ENCODE results near the gene P2RX7. TPM values are rescaled to one million over a fixed set of nuclear protein-coding genes. Genes with fewer than 3 reads are reported as not detected.

Gene P2RX7
- total RNA-seq, 2 experiments from 2014 or later = 0.13 to 0.48 TPM

- Histone ChIP-seq H3K36me3 (ENCODE audit: insufficient read depth, low read length) (no peaks in the 10 kb centered on the region), H3K79me2 (ENCODE audit: insufficient read depth, low read depth, low read length) (no peaks in the 10 kb centered on the region), H3K9me3 (ENCODE audit: low read length) (no peaks in the 10 kb centered on the region), H3K4me2 (ENCODE audit: low read length) (no peak overlapping the region), H3K27ac (ENCODE audit: low read depth, low read length, poor library complexity, severe bottlenecking) (no peak overlapping the region), H3K4me1 (ENCODE audit: insufficient read depth, low read length, poor library complexity, severe bottlenecking) (no peaks in the 10 kb centered on the region), H3K4me3 (ENCODE audit: low read depth, low read length, poor library complexity, severe bottlenecking) (no peak overlapping the region), H3K9me2 (ENCODE audit: insufficient read depth, low read length) (no peaks in the 10 kb centered on the region), H2AFZ (ENCODE audit: low read length) (no peak overlapping the region), H4K20me1 (ENCODE audit: insufficient read depth, low read length) (no peaks in the 10 kb centered on the region)
- DNase-seq (ENCODE audit: low spot score) = no peak
- BruUV-seq (replicated peaks) = no TSS peak
- intact Hi-C loops (cut with micrococcal nuclease; ENCODE audit: unreplicated experiment) = no loop called here
- POLR2A ChIA-PET = no interaction called here
- CTCF ChIA-PET (ENCODE audit: unreplicated experiment) = no interaction called here
- TF ChIP-seq CTCF (conservative IDR thresholded peaks at IDR 0.05; ENCODE audit: low read length) (no peak), EZH2phosphoT487 (IDR thresholded peaks at IDR 0.05; ENCODE audit: borderline replicate concordance, low read depth, low read length) (no peak)
These were observed 11.5 kb upstream of the P2RX7 start for GRCh38 chr12:121120989-121121755.

- no peaks in the 10 kb centered on the region for H3K79me2 ChIP-seq (ENCODE audit: insufficient read depth, low read depth, low read length)
- POLR2A ChIA-PET = no interaction called here
- no peaks in the 10 kb centered on the region for H3K9me2 ChIP-seq (ENCODE audit: insufficient read depth, low read length)
- no peak for DNase-seq (ENCODE audit: low spot score)
- H3K4me2 ChIP-seq (ENCODE audit: low read length) = no peak overlapping the region
- no peak overlapping the region for H3K4me3 ChIP-seq (ENCODE audit: low read depth, low read length, poor library complexity, severe bottlenecking)
- H3K9me3 ChIP-seq (ENCODE audit: low read length) = no peaks in the 10 kb centered on the region
- TF ChIP-seq EZH2phosphoT487 (IDR thresholded peaks at IDR 0.05; ENCODE audit: borderline replicate concordance, low read depth, low read length) (no peak), CTCF (conservative IDR thresholded peaks at IDR 0.05; ENCODE audit: low read length) (no peak)
- H2AFZ ChIP-seq (ENCODE audit: low read length) = no peak overlapping the region
- BruUV-seq (replicated peaks) = no TSS peak
- CTCF ChIA-PET (ENCODE audit: unreplicated experiment) = no interaction called here
- intact Hi-C loops (cut with micrococcal nuclease; ENCODE audit: unreplicated experiment) = no loop called here
- H4K20me1 ChIP-seq (ENCODE audit: insufficient read depth, low read length) = no peaks in the 10 kb centered on the region
- H3K36me3 ChIP-seq (ENCODE audit: insufficient read depth, low read length) = no peaks in the 10 kb centered on the region
- no peaks in the 10 kb centered on the region for H3K4me1 ChIP-seq (ENCODE audit: insufficient read depth, low read length, poor library complexity, severe bottlenecking)
- no peak overlapping the region for H3K27ac ChIP-seq (ENCODE audit: low read depth, low read length, poor library complexity, severe bottlenecking)
These were observed 10.9 kb upstream of the P2RX7 start for GRCh38 chr12:121121805-121122204.

GRCh38 chr12:121123488-121123887 lies 9.2 kb upstream of the P2RX7 start:
- Histone ChIP-seq H3K79me2 (ENCODE audit: insufficient read depth, low read depth, low read length) (no peaks in the 10 kb centered on the region), H3K4me2 (ENCODE audit: low read length) (no peak overlapping the region), H3K4me1 (ENCODE audit: insufficient read depth, low read length, poor library complexity, severe bottlenecking) (peaks cover 3% of the 10 kb centered on the region), H3K36me3 (ENCODE audit: insufficient read depth, low read length) (no peaks in the 10 kb centered on the region), H4K20me1 (ENCODE audit: insufficient read depth, low read length) (no peaks in the 10 kb centered on the region), H3K9me3 (ENCODE audit: low read length) (no peaks in the 10 kb centered on the region), H3K27ac (ENCODE audit: low read depth, low read length, poor library complexity, severe bottlenecking) (no peak overlapping the region), H2AFZ (ENCODE audit: low read length) (no peak overlapping the region), H3K4me3 (ENCODE audit: low read depth, low read length, poor library complexity, severe bottlenecking) (no peak overlapping the region), H3K9me2 (ENCODE audit: insufficient read depth, low read length) (no peaks in the 10 kb centered on the region)
- no peak for TF ChIP-seq CTCF (conservative IDR thresholded peaks at IDR 0.05; ENCODE audit: low read length)
- TF ChIP-seq EZH2phosphoT487 (IDR thresholded peaks at IDR 0.05; ENCODE audit: borderline replicate concordance, low read depth, low read length) = no peak
- CTCF ChIA-PET (ENCODE audit: unreplicated experiment) = no interaction called here
- BruUV-seq (replicated peaks) = no TSS peak
- intact Hi-C loops (cut with micrococcal nuclease; ENCODE audit: unreplicated experiment) = no loop called here
- POLR2A ChIA-PET = no interaction called here
- no peak for DNase-seq (ENCODE audit: low spot score)
